ENCODE data around the gene RHBDD3.
A peak's percentile ranks its signal among the peaks of the same experiment; 100 is the strongest.

GRCh38 chr22:29216873-29217666 lies 50.7 kb downstream of the RHBDD3 start:
- no peak for TF ChIP-seq RFX5 (IDR thresholded peaks at IDR 0.05; ENCODE audit: low read depth, low read length)
- peak; percentile 97 for TF ChIP-seq CEBPB (IDR thresholded peaks at IDR 0.05; ENCODE audit: low read depth, low read length)
- no peak for TF ChIP-seq CTCF (conservative IDR thresholded peaks at IDR 0.05; ENCODE audit: low read depth, low read length)

All from IMR-90 (cell line).